H1 (cell line): ENCODE results near the gene TTC27. TPM values are rescaled to one million over a fixed set of nuclear protein-coding genes. Genes with fewer than 3 reads are reported as not detected.

Experiments
- CTCF ChIA-PET: fragments of 300-600 bp; sonication (Branson Sonifier 250); formaldehyde crosslinking; loops from one replicate; lab custom pipeline; 2021; ENCODE audit not compliant: partially characterized antibody; lab: Charles Lee
- POLR2A ChIA-PET: fragments of 300-600 bp; sonication (Branson Sonifier 250); formaldehyde crosslinking; loops from one replicate; lab custom pipeline; 2021; ENCODE audit warnings: inconsistent platforms; ENCODE audit not compliant: partially characterized antibody; lab: Charles Lee
- DNase-seq, 2 experiments: peaks; one replicate each; pipeline versions ENCODE4 v3.0.0 to v3.0.0-alpha.2; 2010 to 2022; ENCODE audit warnings: low spot score in 2 of 2, low read depth in 1 of 2, mixed read lengths in 1 of 2
- FAIRE-seq: peaks from 2 replicates; lab custom pipeline; 2011; peaks lifted over from hg19 to GRCh38; lab: Jason Lieb, UNC
- H2AFZ ChIP-seq: 2 replicates; pipeline ENCODE4 v1.8.1; 2012; ENCODE audit warnings: low read length, inconsistent platforms
- H2AK5ac ChIP-seq: 2 replicates; pipeline ENCODE4 v1.6.1; 2013; ENCODE audit warnings: low read depth, low read length
- H2BK120ac ChIP-seq: replicated peaks from 2 replicates; pipeline ENCODE3; 2013; ENCODE audit warnings: low read depth, low read length, inconsistent platforms
- H2BK12ac ChIP-seq: 2 replicates; pipeline ENCODE4 v1.6.1; 2013; ENCODE audit warnings: low read depth, low read length
- H2BK15ac ChIP-seq: 2 replicates; pipeline ENCODE4 v1.6.1; 2013; ENCODE audit warnings: low read length
- H2BK20ac ChIP-seq: 2 replicates; pipeline ENCODE4 v1.6.1; 2013; ENCODE audit warnings: low read length
- H2BK5ac ChIP-seq: 2 replicates; pipeline ENCODE4 v1.6.1; 2013; ENCODE audit warnings: low read depth, low read length
- H3K14ac ChIP-seq: 2 replicates; pipeline ENCODE4 v1.6.1; 2013; ENCODE audit warnings: inconsistent platforms; ENCODE audit not compliant: insufficient read length
- H3K18ac ChIP-seq: 2 replicates; pipeline ENCODE4 v1.6.1; 2013; ENCODE audit warnings: low read length; ENCODE audit errors: extremely low read depth
- H3K23ac ChIP-seq: 2 replicates; pipeline ENCODE4 v1.6.1; 2013; ENCODE audit warnings: inconsistent platforms; ENCODE audit not compliant: insufficient read length
- H3K23me2 ChIP-seq: 2 replicates; pipeline ENCODE4 v1.6.1; 2013; ENCODE audit warnings: low read depth, low read length
- H3K27ac ChIP-seq: 2 replicates; pipeline ENCODE4 v1.6.1; 2011; ENCODE audit warnings: low read depth, low read length, inconsistent platforms
- H3K27me3 ChIP-seq, 4 experiments: replicated peaks in 1 of 4; 1 replicate in 1 of 4; 2 replicates in 3 of 4; pipeline versions ENCODE4 v1.6.1 to v1.8.1; 2011 to 2013; ENCODE audit warnings: low read length in 3 of 4, mild to moderate bottlenecking in 3 of 4, inconsistent platforms in 2 of 4, mixed read lengths in 2 of 4, moderate library complexity in 1 of 4; ENCODE audit not compliant: control insufficient read depth in 3 of 4, insufficient read depth in 3 of 4; ENCODE audit errors: extremely low read depth in 1 of 4
- H3K36me3 ChIP-seq, 4 experiments: 2 replicates each; pipeline versions ENCODE4 v1.6.1 to v1.8.1; 2011 to 2013; ENCODE audit warnings: mild to moderate bottlenecking in 4 of 4, low read length in 3 of 4, moderate library complexity in 2 of 4, control low read depth in 1 of 4, inconsistent platforms in 1 of 4; ENCODE audit not compliant: insufficient read depth in 4 of 4, control insufficient read depth in 2 of 4
- H3K4ac ChIP-seq: replicated peaks from 2 replicates; pipeline ENCODE3; 2013; ENCODE audit warnings: low read length, low read depth, mixed read lengths, inconsistent platforms; ENCODE audit not compliant: insufficient read length
- H3K4me1 ChIP-seq, 4 experiments: replicated peaks in 1 of 4; 1 replicate in 1 of 4; 2 replicates in 3 of 4; pipeline versions ENCODE4 v1.6.1 to v1.8.1; 2011 to 2013; ENCODE audit warnings: low read length in 3 of 4, inconsistent platforms in 2 of 4, mixed read lengths in 1 of 4; ENCODE audit not compliant: insufficient read depth in 4 of 4, control insufficient read depth in 3 of 4
- H3K4me2 ChIP-seq, 2 experiments: 2 replicates each; pipeline versions ENCODE4 v1.6.1 to v1.8.1; 2011 to 2013; ENCODE audit warnings: low read depth in 2 of 2, low read length in 2 of 2, control low read depth in 1 of 2, inconsistent platforms in 1 of 2, mild to moderate bottlenecking in 1 of 2; ENCODE audit not compliant: insufficient read depth in 1 of 2
- H3K4me3 ChIP-seq, 4 experiments: fragments of 200-600, 300-600 bp in 1 of 4; sonication (generic), shearing (Covaris generic), sonication (Bioruptor Twin) in 1 of 4; 2 replicates each; pipeline versions ENCODE4 v1.5.1 to v1.8.1; 2011 to 2016; ENCODE audit warnings: low read length in 4 of 4, low read depth in 3 of 4, control low read depth in 2 of 4, inconsistent platforms in 2 of 4, mild to moderate bottlenecking in 2 of 4, mixed read lengths in 1 of 4, moderate library complexity in 1 of 4; ENCODE audit not compliant: insufficient read depth in 2 of 4; ENCODE audit errors: extremely low read depth in 1 of 4
- H3K56ac ChIP-seq: replicated peaks from 2 replicates; pipeline ENCODE3; 2013; ENCODE audit warnings: low read depth, mild to moderate bottlenecking, mixed read lengths, low read length, inconsistent platforms; ENCODE audit not compliant: insufficient read length
- H3K79me1 ChIP-seq: 2 replicates; pipeline ENCODE4 v1.6.1; 2013; ENCODE audit warnings: low read depth, low read length, control low read depth
- H3K79me2 ChIP-seq, 2 experiments: 2 replicates each; pipeline versions ENCODE4 v1.6.1 to v1.8.1; 2012 to 2013; ENCODE audit warnings: low read length in 2 of 2, mild to moderate bottlenecking in 2 of 2, inconsistent platforms in 1 of 2; ENCODE audit not compliant: insufficient read depth in 2 of 2, control insufficient read depth in 1 of 2
- H3K9ac ChIP-seq, 4 experiments: replicated peaks in 1 of 4; 1 replicate in 1 of 4; 2 replicates in 3 of 4; pipeline versions ENCODE4 v1.6.1 to v1.8.1; 2011 to 2013; ENCODE audit warnings: low read depth in 3 of 4, low read length in 3 of 4, control low read depth in 2 of 4, mild to moderate bottlenecking in 2 of 4, moderate library complexity in 2 of 4, inconsistent platforms in 1 of 4; ENCODE audit errors: extremely low read depth in 1 of 4
- H3K9me3 ChIP-seq, 2 experiments: 2 replicates each; pipeline versions ENCODE4 v1.6.1 to v1.8.1; 2012 to 2013; ENCODE audit warnings: mild to moderate bottlenecking in 2 of 2, moderate library complexity in 2 of 2, control low read depth in 1 of 2, inconsistent platforms in 1 of 2, low read depth in 1 of 2, low read length in 1 of 2, mixed read lengths in 1 of 2; ENCODE audit not compliant: insufficient read depth in 2 of 2
- H4K20me1 ChIP-seq, 2 experiments: replicated peaks in 1 of 2; 2 replicates each; pipeline versions ENCODE3 to v1.8.1; 2011 to 2013; ENCODE audit warnings: inconsistent platforms in 2 of 2, low read length in 2 of 2, mild to moderate bottlenecking in 1 of 2; ENCODE audit not compliant: insufficient read depth in 2 of 2, control insufficient read depth in 1 of 2
- H4K5ac ChIP-seq: 2 replicates; pipeline ENCODE4 v1.6.1; 2013; ENCODE audit warnings: low read length, low read depth, mixed read lengths, inconsistent platforms; ENCODE audit not compliant: insufficient read length
- H4K8ac ChIP-seq: 2 replicates; pipeline ENCODE4 v1.8.0; 2013; ENCODE audit warnings: mild to moderate bottlenecking, moderate library complexity, low read length, inconsistent platforms; ENCODE audit not compliant: insufficient read depth; ENCODE audit errors: extremely low read depth
- H4K91ac ChIP-seq: replicated peaks from 2 replicates; pipeline ENCODE3; 2013; ENCODE audit warnings: low read length, mixed read lengths, inconsistent platforms; ENCODE audit not compliant: insufficient read length
- BACH1 ChIP-seq: IDR thresholded peaks from 2 replicates; pipeline ENCODE4 v1.6.1; 2012; ENCODE audit warnings: low read length, improper control_type of control experiment
- RBBP5 ChIP-seq: IDR thresholded peaks from 2 replicates; pipeline ENCODE4 v1.7.1; 2012; ENCODE audit warnings: low read depth, mild to moderate bottlenecking, inconsistent platforms, low read length, moderate library complexity, borderline replicate concordance
- SP2 ChIP-seq: IDR thresholded peaks from 2 replicates; pipeline ENCODE4 v1.6.1; 2012; ENCODE audit warnings: mild to moderate bottlenecking, low read length, inconsistent platforms
- SRF ChIP-seq: IDR thresholded peaks from 2 replicates; pipeline ENCODE4 v1.6.1; 2011; ENCODE audit warnings: mild to moderate bottlenecking, low read depth, low read length, moderate library complexity
- YY1 ChIP-seq: IDR thresholded peaks from 2 replicates; pipeline ENCODE4 v1.6.1; 2011; ENCODE audit warnings: low read depth, mild to moderate bottlenecking, low read length
- WGBS, 2 experiments: shearing (Covaris generic) in 1 of 2; methylation state at CpG; one replicate each; pipeline versions ENCODE4 v1.1.6 to v1.1.7; 2013 to 2015; ENCODE audit warnings: low lambda C conversion rate in 2 of 2, mixed read lengths in 2 of 2, inconsistent platforms in 1 of 2, low coverage in 1 of 2, missing lambda C conversion rate in 1 of 2; ENCODE audit not compliant: insufficient replicate concordance in 2 of 2, insufficient coverage in 1 of 2, insufficient read length in 1 of 2; ENCODE audit errors: extremely low coverage in 1 of 2, missing lambda C conversion rate in 1 of 2; 5-methylcytosine and 5-hydroxymethylcytosine counted together
- polyA plus RNA-seq, 7 experiments: library from polyadenylated mRNA; depleted of rRNA in 3 of 7; stranded (reverse) in 5 of 7; unstranded in 2 of 7; fragments of >200 nt in 5 of 7; fragments of 200-250 nt in 2 of 7; gene quantifications; 1 replicate in 5 of 7; 2 replicates in 1 of 7; 4 replicates in 1 of 7; pipeline versions ENCODE4 v1.2.1 to v1.2.3, GENCODE V29; 2011 to 2013; ENCODE audit warnings: missing spikeins in 2 of 7, mixed read lengths in 2 of 7
- total RNA-seq: library from RNA; stranded (reverse); fragmentation: NEBNext Ultra II Directional; extraction: Animal tissue kit (Norgen Biotek cat#: 25700); gene quantifications from 2 replicates; pipeline ENCODE4 v1.2.1, GENCODE V29; 2021
- TF ChIP-seq, protein P1 (sequence below): IDR thresholded peaks from 2 replicates; pipeline ENCODE4 v1.6.1; 2011; ENCODE audit warnings: low read depth, mild to moderate bottlenecking, low read length; ENCODE audit not compliant: insufficient read depth
- TF ChIP-seq, protein P2 (sequence below): IDR thresholded peaks from 2 replicates; pipeline ENCODE4 v1.6.1; 2011; ENCODE audit warnings: low read length, improper control_type of control experiment
- TF ChIP-seq, protein P3 (sequence below): IDR thresholded peaks from 2 replicates; pipeline ENCODE4 v1.6.1; 2012; ENCODE audit warnings: low read length, inconsistent platforms

Gene TTC27
- total and polyA plus RNA-seq, 2 of the 8 experiments (the other 6 are each of a cell fraction or from before 2014, with no cell fraction given): 13.8 to 29.1 TPM

DNA sequence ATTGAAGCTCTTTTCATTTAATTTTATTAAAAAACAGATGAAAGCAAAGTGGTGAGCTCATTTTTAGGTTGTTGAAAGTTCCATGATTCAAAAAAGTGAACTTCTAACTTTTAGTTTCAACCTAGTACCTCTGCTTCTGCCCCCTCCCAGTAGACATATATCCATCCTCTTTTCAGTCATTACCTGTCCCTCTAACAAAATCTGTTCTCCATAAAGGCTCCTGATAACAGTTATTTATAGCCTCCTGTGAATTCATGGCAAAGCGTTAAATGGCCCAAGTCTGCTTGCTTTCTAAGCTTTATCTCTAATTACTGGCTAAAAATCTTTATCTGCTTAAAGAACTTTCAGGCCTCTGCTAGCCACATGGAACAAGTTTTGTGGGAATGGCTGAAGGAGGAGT lies 148.1 kb downstream of the TTC27 start:
- H4K91ac ChIP-seq: no peak overlapping the region
- no peak overlapping the region for H2AK5ac ChIP-seq
- CTCF ChIA-PET: interaction anchor here (0.7 to 4.3 kb wide), 6 partner anchors 8 to 665 kb away, joined by 3 to 27 read pairs (median 3); no protein-coding TSS in a partner anchor
- TF ChIP-seq BACH1 (no peak), YY1 (no peak), RBBP5 (no peak), SRF (no peak), SP2 (no peak)
- TF ChIP-seq, protein P1, sequence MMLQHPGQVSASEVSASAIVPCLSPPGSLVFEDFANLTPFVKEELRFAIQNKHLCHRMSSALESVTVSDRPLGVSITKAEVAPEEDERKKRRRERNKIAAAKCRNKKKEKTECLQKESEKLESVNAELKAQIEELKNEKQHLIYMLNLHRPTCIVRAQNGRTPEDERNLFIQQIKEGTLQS: no peak
- TF ChIP-seq, protein P2, sequence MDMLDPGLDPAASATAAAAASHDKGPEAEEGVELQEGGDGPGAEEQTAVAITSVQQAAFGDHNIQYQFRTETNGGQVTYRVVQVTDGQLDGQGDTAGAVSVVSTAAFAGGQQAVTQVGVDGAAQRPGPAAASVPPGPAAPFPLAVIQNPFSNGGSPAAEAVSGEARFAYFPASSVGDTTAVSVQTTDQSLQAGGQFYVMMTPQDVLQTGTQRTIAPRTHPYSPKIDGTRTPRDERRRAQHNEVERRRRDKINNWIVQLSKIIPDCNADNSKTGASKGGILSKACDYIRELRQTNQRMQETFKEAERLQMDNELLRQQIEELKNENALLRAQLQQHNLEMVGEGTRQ: no peak
- TF ChIP-seq, protein P3, sequence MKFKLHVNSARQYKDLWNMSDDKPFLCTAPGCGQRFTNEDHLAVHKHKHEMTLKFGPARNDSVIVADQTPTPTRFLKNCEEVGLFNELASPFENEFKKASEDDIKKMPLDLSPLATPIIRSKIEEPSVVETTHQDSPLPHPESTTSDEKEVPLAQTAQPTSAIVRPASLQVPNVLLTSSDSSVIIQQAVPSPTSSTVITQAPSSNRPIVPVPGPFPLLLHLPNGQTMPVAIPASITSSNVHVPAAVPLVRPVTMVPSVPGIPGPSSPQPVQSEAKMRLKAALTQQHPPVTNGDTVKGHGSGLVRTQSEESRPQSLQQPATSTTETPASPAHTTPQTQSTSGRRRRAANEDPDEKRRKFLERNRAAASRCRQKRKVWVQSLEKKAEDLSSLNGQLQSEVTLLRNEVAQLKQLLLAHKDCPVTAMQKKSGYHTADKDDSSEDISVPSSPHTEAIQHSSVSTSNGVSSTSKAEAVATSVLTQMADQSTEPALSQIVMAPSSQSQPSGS: no peak
- no peak overlapping the region for H2BK120ac ChIP-seq
- no peaks in the 10 kb centered on the region; a peak in 1 of 4 replicates for H3K79me2 ChIP-seq
- WGBS, 2 experiments: 86% methylated on average over 1 of the region's 1 CpG; no CpG with 5 or more reads in 1 of the 2 experiments
- peaks cover 2 to 6% of the 10 kb centered on the region in 2 experiments; a peak in 2 of 4 replicates for H3K9me3 ChIP-seq
- peaks cover 0 to 9% (median 3%) of the 10 kb centered on the region in 4 experiments; a peak in 2 of 7 replicates for H3K4me1 ChIP-seq
- H3K9ac ChIP-seq: no peak overlapping the region
- no peak overlapping the region for H3K4me3 ChIP-seq
- H3K14ac ChIP-seq: no peak overlapping the region
- H2BK5ac ChIP-seq: no peak overlapping the region
- H2BK15ac ChIP-seq: no peak overlapping the region
- no peak overlapping the region for H2BK20ac ChIP-seq
- DNase-seq (no peak), FAIRE-seq (no peak)
- no peak overlapping the region for H3K27ac ChIP-seq
- no peaks in the 10 kb centered on the region for H3K27me3 ChIP-seq
- H3K56ac ChIP-seq: no peak overlapping the region
- H4K5ac ChIP-seq: no peak overlapping the region
- POLR2A ChIA-PET: no interaction called here
- no peak overlapping the region for H3K18ac ChIP-seq
- no peak overlapping the region for H2BK12ac ChIP-seq
- no peak overlapping the region for H3K4ac ChIP-seq
- H3K4me2 ChIP-seq: no peak overlapping the region
- no peak overlapping the region for H2AFZ ChIP-seq
- H3K36me3 ChIP-seq: peaks cover 0 to 2% (median 0%) of the 10 kb centered on the region in 4 experiments; a peak in 2 of 8 replicates
- H3K23me2 ChIP-seq: no peaks in the 10 kb centered on the region
- H4K20me1 ChIP-seq: no peaks in the 10 kb centered on the region
- H4K8ac ChIP-seq: no peak overlapping the region
- no peak overlapping the region for H3K23ac ChIP-seq
- no peaks in the 10 kb centered on the region for H3K79me1 ChIP-seq
